Measurements from ENCODE around the gene DBNDD1. TPM values are rescaled to one million over a fixed set of nuclear protein-coding genes. Genes with fewer than 3 reads are reported as not detected.
"Not testable (repeated sequence)": the region's sequence is repeated elsewhere in the genome, so short reads cannot be mapped to it uniquely, and the experiment has no call there.

The DBNDD1 gene
- total RNA-seq, 1 donor from 2014 or later, result 0.79 TPM

GRCh38 chr16:89987169-89987568, 32.1 kb downstream of the DBNDD1 start:
- no peak for DNase-seq

- no peak for DNase-seq
Measured at GRCh38 chr16:89986600-89986999, 32.7 kb downstream of the DBNDD1 start.

GRCh38 chr16:89985219-89985618, 34.0 kb downstream of the DBNDD1 start:
- no peak for DNase-seq

- DNase-seq, result no peak
Measured at GRCh38 chr16:89984216-89984615, 35.0 kb downstream of the DBNDD1 start.

- DNase-seq, result no peak
Measured at GRCh38 chr16:89983536-89983935, 35.7 kb downstream of the DBNDD1 start.

- DNase-seq, result no peak
Measured at GRCh38 chr16:89982318-89982717, 36.9 kb downstream of the DBNDD1 start.

- no peak for DNase-seq
Measured at GRCh38 chr16:89981414-89981813, 37.8 kb downstream of the DBNDD1 start.

- no peak for DNase-seq
Measured at GRCh38 chr16:89974870-89975269, 44.4 kb downstream of the DBNDD1 start.

- no peak for DNase-seq
Measured at GRCh38 chr16:89973654-89974335, 45.5 kb downstream of the DBNDD1 start.

GRCh38 chr16:89973235-89973634, 46.0 kb downstream of the DBNDD1 start:
- DNase-seq, result no peak

- peak; percentile 77 for DNase-seq
Measured at GRCh38 chr16:89972244-89973234, 46.7 kb downstream of the DBNDD1 start.

GRCh38 chr16:89971495-89972243, 47.6 kb downstream of the DBNDD1 start:
- no peak for DNase-seq

- no peak for DNase-seq
Measured at GRCh38 chr16:89969741-89970410, 49.4 kb downstream of the DBNDD1 start.

- DNase-seq, result not testable (repeated sequence)
Measured at GRCh38 chr16:89968074-89968473, 51.2 kb downstream of the DBNDD1 start.

GRCh38 chr16:89967436-89967835, 51.8 kb downstream of the DBNDD1 start:
- not testable (repeated sequence) for DNase-seq

GRCh38 chr16:89966756-89967155, 52.5 kb downstream of the DBNDD1 start:
- no peak for DNase-seq

GRCh38 chr16:89965447-89966225, 53.6 kb downstream of the DBNDD1 start:
- DNase-seq, result no peak

GRCh38 chr16:89964201-89964600, 55.1 kb downstream of the DBNDD1 start:
- no peak for DNase-seq

GRCh38 chr16:89962754-89963498, 56.3 kb downstream of the DBNDD1 start:
- DNase-seq, result no peak

- DNase-seq, result no peak
Measured at GRCh38 chr16:89961920-89962319, 57.3 kb downstream of the DBNDD1 start.

Measured in skin of body (tissue), 2 donors.